Nucleus accumbens (tissue), 56 donors: Measurements from ENCODE around the gene GATA6.

ENCODE experiments used
- DNase-seq, 56 donors: peaks; one replicate each; lab custom pipeline; 2025; lab: John Stamatoyannopoulos, UW

The GATA6 gene

GRCh38 chr18:22229456-22230124 is 60.2 kb downstream of the GATA6 start:
- no peak for DNase-seq

DNA sequence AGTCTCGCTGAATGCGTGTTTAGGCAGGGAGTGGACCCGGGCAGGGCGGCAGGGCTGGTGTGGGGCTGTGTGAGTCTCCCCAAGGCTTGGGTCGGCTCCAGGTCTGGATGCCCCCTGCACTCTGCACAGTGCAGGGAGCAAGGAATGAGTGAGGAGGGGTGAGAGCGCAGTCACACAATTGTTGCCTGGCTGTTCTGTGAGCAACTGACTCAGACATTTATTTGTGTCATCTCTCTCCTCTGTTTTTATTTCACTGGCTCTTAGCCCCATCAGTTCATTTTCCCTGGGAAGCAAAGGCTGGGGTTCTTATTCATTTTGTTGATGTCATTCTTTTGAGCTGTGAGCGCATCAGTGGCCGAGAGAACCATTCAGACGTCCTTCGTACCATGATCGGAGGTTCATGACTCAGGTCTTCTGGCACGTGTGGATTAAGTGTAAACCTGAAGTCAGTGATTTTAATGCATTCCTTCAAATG is 61.1 kb downstream of the GATA6 start:
- no peak for DNase-seq

- no peak for DNase-seq
Observed at GRCh38 chr18:22233266-22233665, 63.9 kb downstream of the GATA6 start.

- DNase-seq = no peak
Observed at GRCh38 chr18:22238036-22238435, 68.6 kb downstream of the GATA6 start.

- no peak for DNase-seq
Observed at GRCh38 chr18:22238681-22239080, 69.3 kb downstream of the GATA6 start.

DNA sequence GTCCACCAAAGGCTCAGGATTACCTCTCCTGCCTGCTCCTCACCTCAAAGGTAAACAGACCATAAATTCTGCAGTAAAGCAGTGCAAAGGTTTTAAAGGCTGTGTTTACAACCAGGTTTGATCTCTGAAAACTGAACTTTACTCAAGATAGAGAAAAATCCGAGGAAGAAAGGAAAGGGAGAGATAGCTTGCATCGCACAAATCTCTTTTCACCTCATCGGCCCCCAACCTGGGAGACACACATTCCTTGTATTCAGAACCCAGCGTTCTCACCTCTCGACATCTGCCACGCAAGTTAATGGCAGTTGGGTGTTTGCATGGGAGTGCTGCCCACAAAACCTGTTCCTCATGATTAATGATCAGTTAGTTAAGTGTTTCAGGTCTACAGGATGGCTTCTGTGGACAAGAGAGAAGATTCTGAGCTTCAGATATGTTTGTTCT is 72.6 kb downstream of the GATA6 start:
- no peak for DNase-seq

GRCh38 chr18:22243513-22243912 is 74.1 kb downstream of the GATA6 start:
- no peak for DNase-seq

GRCh38 chr18:22250026-22250425 is 80.6 kb downstream of the GATA6 start:
- DNase-seq = no peak

- no peak for DNase-seq
Observed at GRCh38 chr18:22250591-22250996, 81.2 kb downstream of the GATA6 start.
